DOHH2 (cell line): ENCODE measurements around the gene SESN1.

ENCODE experiments used
- H3F3A ChIP-seq: fragments of 200-600 bp; sonication (generic), shearing (Covaris generic); 2 replicates; pipeline ENCODE4 v1.6.0; 2016; ENCODE audit warnings: antibody characterized with exemption, mild to moderate bottlenecking; ENCODE audit not compliant: control insufficient read depth, insufficient read depth
- H3K27ac ChIP-seq: fragments of 200-600 bp; sonication (generic); 2 replicates; pipeline ENCODE4 v1.5.1; 2014; ENCODE audit warnings: low read depth, mild to moderate bottlenecking, low read length, moderate library complexity
- H3K27me3 ChIP-seq: fragments of 200-600 bp; sonication (generic); 2 replicates; pipeline ENCODE4 v1.6.1; 2014; ENCODE audit warnings: mild to moderate bottlenecking, low read length, mixed read lengths; ENCODE audit not compliant: control insufficient read depth
- H3K36me3 ChIP-seq: fragments of 200-600 bp; sonication (generic); 2 replicates; pipeline ENCODE4 v1.6.1; 2014; ENCODE audit warnings: mild to moderate bottlenecking, low read length, moderate library complexity, mixed read lengths; ENCODE audit not compliant: control insufficient read depth
- H3K4me1 ChIP-seq: fragments of 200-600 bp; sonication (generic); 2 replicates; pipeline ENCODE4 v1.6.1; 2014; ENCODE audit warnings: mild to moderate bottlenecking, low read length, mixed read lengths; ENCODE audit not compliant: control insufficient read depth
- H3K4me2 ChIP-seq: fragments of 200-600 bp; sonication (generic); 2 replicates; pipeline ENCODE4 v1.6.0; 2014; ENCODE audit warnings: mild to moderate bottlenecking, low read length, moderate library complexity
- H3K4me3 ChIP-seq: fragments of 200-600 bp; sonication (generic); 2 replicates; pipeline ENCODE4 v1.5.1; 2014; ENCODE audit warnings: mild to moderate bottlenecking, low read length, mixed read lengths
- H3K79me2 ChIP-seq: fragments of 200-600 bp; sonication (generic); 2 replicates; pipeline ENCODE4 v1.6.1; 2014; ENCODE audit warnings: mild to moderate bottlenecking, low read length, mixed read lengths; ENCODE audit not compliant: control insufficient read depth
- H3K9me2 ChIP-seq: fragments of 200-600 bp; sonication (generic); replicated peaks from 2 replicates; pipeline ENCODE4 v1.6.1; 2014; ENCODE audit warnings: mild to moderate bottlenecking, low read length, mixed read lengths; ENCODE audit not compliant: control insufficient read depth
- H3K9me3 ChIP-seq: fragments of 200-600 bp; sonication (generic); 2 replicates; pipeline ENCODE4 v1.6.1; 2014; ENCODE audit warnings: antibody characterized with exemption, low read length, mixed read lengths; ENCODE audit not compliant: control insufficient read depth, insufficient read depth
- H4K20me1 ChIP-seq: fragments of 200-600 bp; sonication (generic); 2 replicates; pipeline ENCODE4 v1.6.0; 2014; ENCODE audit warnings: low read depth, mild to moderate bottlenecking, antibody characterized with exemption, low read length, moderate library complexity; ENCODE audit not compliant: control insufficient read depth, insufficient read depth
- EZH2phosphoT487 ChIP-seq: fragments of 200-600 bp; sonication (generic); IDR thresholded peaks from 2 replicates; pipeline ENCODE4 v1.6.1; 2017; ENCODE audit warnings: borderline replicate concordance, mild to moderate bottlenecking, antibody characterized with exemption, low read length, moderate library complexity, mixed read lengths
- TF ChIP-seq, protein P1 (sequence below): fragments of 200-600 bp; sonication (generic); IDR thresholded peaks from one replicate; pipeline ENCODE4 v1.5.1; 2014; ENCODE audit warnings: antibody characterized with exemption, mild to moderate bottlenecking, low read depth, low read length; ENCODE audit not compliant: poor library complexity, severe bottlenecking

The SESN1 gene

DNA sequence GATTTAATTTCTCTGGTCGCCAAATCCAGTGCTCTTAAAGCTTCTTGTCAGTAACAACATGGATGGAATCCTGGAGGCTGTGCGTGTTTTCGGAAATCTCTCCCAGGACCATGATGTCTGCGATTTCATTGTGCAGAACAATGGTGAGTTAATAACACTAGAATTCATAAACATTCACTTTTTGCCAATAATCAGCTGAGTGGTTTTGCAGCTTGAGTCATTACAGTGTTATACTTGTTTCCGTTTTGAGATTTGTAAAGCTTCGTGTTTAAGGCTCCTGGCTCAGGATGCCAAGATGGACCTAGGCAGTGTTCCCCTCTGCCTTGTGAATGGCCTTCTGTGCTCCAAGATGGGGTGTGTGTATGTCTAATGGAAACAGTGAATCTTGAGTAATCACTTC lies 132.7 kb downstream of the SESN1 start:
- Histone ChIP-seq H3K4me1 (peaks cover 4% of the 10 kb centered on the region; the same call in 1 of the 2 replicates), H3K4me2 (no peak overlapping the region)

DNA sequence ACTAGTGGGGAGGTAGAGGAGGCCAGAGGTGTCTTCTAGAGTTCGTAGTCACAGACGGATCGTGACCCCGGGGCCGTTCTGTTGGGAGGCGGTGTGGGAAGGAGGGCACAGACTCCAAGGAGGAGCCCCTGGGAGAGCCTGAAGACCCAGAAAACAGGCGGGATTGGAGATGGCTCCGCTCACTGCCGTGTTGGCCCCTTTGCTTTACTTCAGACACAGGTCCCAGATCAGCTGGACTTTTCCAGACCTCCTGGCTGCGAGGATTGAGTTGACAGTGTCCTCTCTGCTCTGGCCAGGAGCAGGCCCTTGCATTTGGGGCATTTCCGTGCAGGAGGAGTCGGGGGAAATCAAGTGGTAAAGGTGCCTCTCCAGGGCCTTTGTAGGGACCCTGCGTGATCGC lies 133.6 kb downstream of the SESN1 start:
- H3K36me3 ChIP-seq: no peaks in the 10 kb centered on the region
- no peaks in the 10 kb centered on the region for H3K9me2 ChIP-seq
- H3K27me3 ChIP-seq: no peaks in the 10 kb centered on the region
- TF ChIP-seq, protein P1, sequence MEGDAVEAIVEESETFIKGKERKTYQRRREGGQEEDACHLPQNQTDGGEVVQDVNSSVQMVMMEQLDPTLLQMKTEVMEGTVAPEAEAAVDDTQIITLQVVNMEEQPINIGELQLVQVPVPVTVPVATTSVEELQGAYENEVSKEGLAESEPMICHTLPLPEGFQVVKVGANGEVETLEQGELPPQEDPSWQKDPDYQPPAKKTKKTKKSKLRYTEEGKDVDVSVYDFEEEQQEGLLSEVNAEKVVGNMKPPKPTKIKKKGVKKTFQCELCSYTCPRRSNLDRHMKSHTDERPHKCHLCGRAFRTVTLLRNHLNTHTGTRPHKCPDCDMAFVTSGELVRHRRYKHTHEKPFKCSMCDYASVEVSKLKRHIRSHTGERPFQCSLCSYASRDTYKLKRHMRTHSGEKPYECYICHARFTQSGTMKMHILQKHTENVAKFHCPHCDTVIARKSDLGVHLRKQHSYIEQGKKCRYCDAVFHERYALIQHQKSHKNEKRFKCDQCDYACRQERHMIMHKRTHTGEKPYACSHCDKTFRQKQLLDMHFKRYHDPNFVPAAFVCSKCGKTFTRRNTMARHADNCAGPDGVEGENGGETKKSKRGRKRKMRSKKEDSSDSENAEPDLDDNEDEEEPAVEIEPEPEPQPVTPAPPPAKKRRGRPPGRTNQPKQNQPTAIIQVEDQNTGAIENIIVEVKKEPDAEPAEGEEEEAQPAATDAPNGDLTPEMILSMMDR: no peak
- no peak for TF ChIP-seq EZH2phosphoT487
- H3K4me2 ChIP-seq: no peak overlapping the region
- no peaks in the 10 kb centered on the region for H3F3A ChIP-seq
- H3K4me3 ChIP-seq: no peak overlapping the region
- H3K27ac ChIP-seq: no peak overlapping the region
- no peaks in the 10 kb centered on the region for H4K20me1 ChIP-seq
- no peaks in the 10 kb centered on the region for H3K79me2 ChIP-seq
- peaks cover 4% of the 10 kb centered on the region; the same call in 1 of the 2 replicates for H3K4me1 ChIP-seq
- no peaks in the 10 kb centered on the region for H3K9me3 ChIP-seq

More for the DNA sequence above, 132.7 kb downstream of the SESN1 start:
- Histone ChIP-seq H4K20me1 (no peaks in the 10 kb centered on the region), H3K9me2 (no peaks in the 10 kb centered on the region), H3K79me2 (no peaks in the 10 kb centered on the region), H3K27ac (no peak overlapping the region), H3K4me3 (no peak overlapping the region), H3F3A (no peaks in the 10 kb centered on the region), H3K9me3 (no peaks in the 10 kb centered on the region), H3K27me3 (no peaks in the 10 kb centered on the region), H3K36me3 (no peaks in the 10 kb centered on the region)
- TF ChIP-seq EZH2phosphoT487: no peak
- TF ChIP-seq, protein P1: no peak

DNA sequence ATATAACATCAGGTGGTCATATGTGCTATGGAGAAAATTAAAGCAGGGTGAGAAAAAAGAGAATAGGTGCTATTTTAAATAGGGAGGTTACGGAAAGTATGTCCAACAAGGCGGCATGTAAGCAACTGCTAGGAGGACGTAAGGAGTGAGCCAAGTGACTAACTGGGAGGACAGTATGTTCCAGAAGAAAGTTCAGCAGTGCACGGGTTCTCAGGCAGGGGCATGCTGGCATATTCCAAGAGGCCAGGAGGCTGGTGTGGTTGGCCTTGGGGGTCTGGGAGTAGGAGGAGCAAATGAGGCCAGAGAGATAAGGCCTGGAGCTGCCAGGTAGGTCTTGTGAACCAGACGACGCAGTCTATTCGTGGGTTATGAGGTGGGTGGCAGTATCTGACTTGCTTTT lies 134.0 kb downstream of the SESN1 start:
- Histone ChIP-seq H3K36me3 (no peaks in the 10 kb centered on the region), H3K27ac (no peak overlapping the region), H3K4me2 (no peak overlapping the region), H3K4me3 (no peak overlapping the region), H3K9me2 (no peaks in the 10 kb centered on the region), H3K4me1 (peaks cover 4% of the 10 kb centered on the region; the same call in 1 of the 2 replicates), H4K20me1 (no peaks in the 10 kb centered on the region), H3K27me3 (no peaks in the 10 kb centered on the region), H3K79me2 (no peaks in the 10 kb centered on the region), H3F3A (no peaks in the 10 kb centered on the region), H3K9me3 (no peaks in the 10 kb centered on the region)
- TF ChIP-seq, protein P1: no peak
- no peak for TF ChIP-seq EZH2phosphoT487
